Midbrain (tissue), 1 donor: ENCODE data around the gene HHLA2.

Experiments
- DNase-seq: peaks from one replicate; lab custom pipeline; 2025; lab: John Stamatoyannopoulos, UW

The HHLA2 gene

GRCh38 chr3:108300103-108300849, 3.9 kb downstream of the HHLA2 start:
- no peak for DNase-seq

- DNase-seq, result no peak
Observed at GRCh38 chr3:108301695-108302404, 5.5 kb downstream of the HHLA2 start.

GRCh38 chr3:108302570-108302969, 6.2 kb downstream of the HHLA2 start:
- no peak for DNase-seq

GRCh38 chr3:108305484-108306172, 9.3 kb downstream of the HHLA2 start:
- no peak for DNase-seq

GRCh38 chr3:108311797-108312196, 15.4 kb downstream of the HHLA2 start:
- no peak for DNase-seq

- DNase-seq, result no peak
Observed at GRCh38 chr3:108312656-108313055, 16.3 kb downstream of the HHLA2 start.

GRCh38 chr3:108315767-108316301, 19.5 kb downstream of the HHLA2 start:
- DNase-seq, result no peak

GRCh38 chr3:108319428-108320082, 23.2 kb downstream of the HHLA2 start:
- DNase-seq, result no peak

GRCh38 chr3:108320746-108321350, 24.5 kb downstream of the HHLA2 start:
- DNase-seq, result no peak

- DNase-seq, result no peak
Observed at GRCh38 chr3:108322352-108322751, 26.0 kb downstream of the HHLA2 start.

GRCh38 chr3:108324177-108324576, 27.8 kb downstream of the HHLA2 start:
- DNase-seq, result no peak

- DNase-seq, result no peak
Observed at GRCh38 chr3:108327168-108327567, 30.8 kb downstream of the HHLA2 start.

- DNase-seq, result no peak
Observed at GRCh38 chr3:108328821-108329486, 32.6 kb downstream of the HHLA2 start.

GRCh38 chr3:108329508-108329907, 33.2 kb downstream of the HHLA2 start:
- DNase-seq, result no peak

GRCh38 chr3:108329947-108330346, 33.6 kb downstream of the HHLA2 start:
- DNase-seq, result no peak

- DNase-seq, result no peak
Observed at GRCh38 chr3:108331792-108332191, 35.4 kb downstream of the HHLA2 start.

- DNase-seq, result no peak
Observed at GRCh38 chr3:108333961-108334360, 37.6 kb downstream of the HHLA2 start.

GRCh38 chr3:108334701-108335100, 38.4 kb downstream of the HHLA2 start:
- no peak for DNase-seq

- DNase-seq, result no peak
Observed at GRCh38 chr3:108338901-108339545, 42.7 kb downstream of the HHLA2 start.

- DNase-seq, result no peak
Observed at GRCh38 chr3:108341911-108342310, 45.6 kb downstream of the HHLA2 start.
